Left lung (tissue), 10 donors: ENCODE data around the gene FHIT. TPM values are rescaled to one million over a fixed set of nuclear protein-coding genes. Genes with fewer than 3 reads are reported as not detected.

ENCODE experiments used
- ATAC-seq: fragments of 200-7000 bp; cut with Tn5 transposase; one replicate; pipeline ENCODE4 v1.9.1; 2020; ENCODE audit warnings: moderate library complexity
- DNase-seq, 4 donors: peaks; one replicate each; pipeline ENCODE4 v3.0.0-alpha.2; 2013 to 2020
- H3K27ac ChIP-seq, 2 donors: fragments of 200-600 bp; sonication (generic) in 1 of 2; one replicate each; pipeline versions ENCODE4 v1.5.0 to v1.8.0; 2020 to 2021
- H3K27me3 ChIP-seq, 2 donors: fragments of 200-600 bp; sonication (generic) in 1 of 2; one replicate each; pipeline versions ENCODE4 v1.5.0 to v1.8.0; 2020 to 2021
- H3K36me3 ChIP-seq, 2 donors: fragments of 200-600 bp; sonication (generic) in 1 of 2; one replicate each; pipeline versions ENCODE4 v1.5.0 to v1.8.0; 2020 to 2021
- H3K4me1 ChIP-seq, 2 donors: fragments of 200-600 bp; one replicate each; pipeline ENCODE4 v1.8.0; 2021
- H3K4me3 ChIP-seq, 2 donors: fragments of 200-600 bp; sonication (generic) in 1 of 2; one replicate each; pipeline versions ENCODE4 v1.5.0 to v1.8.0; 2020 to 2021; ENCODE audit warnings: mild to moderate bottlenecking in 1 of 2
- H3K9me3 ChIP-seq, 2 donors: fragments of 200-600 bp; sonication (generic) in 1 of 2; one replicate each; pipeline versions ENCODE4 v1.5.0 to v1.8.0; 2020 to 2021
- intact Hi-C, 2 donors: fragments of 100-400 bp; cut with DNase I; formaldehyde crosslinking; loops; one replicate each; pipeline versions ENCODE4 v1.11.2 to v1.14.2; 2022
- polyA plus RNA-seq, 6 donors: library from polyadenylated mRNA; unstranded; fragments of 120-200 nt; gene quantifications; one replicate each; pipeline ENCODE4 v1.2.1, GENCODE V29; 2013; ENCODE audit not compliant: insufficient read length in 6 of 6
- total RNA-seq, 2 donors: library from RNA; stranded (reverse); fragmentation: NEBNext Ultra II Directional; extraction: Animal tissue kit (Norgen Biotek cat#: 25700); gene quantifications; one replicate each; pipeline ENCODE4 v1.2.1, GENCODE V29; 2021
- TF ChIP-seq, protein P1 (sequence below), 2 donors: fragments of 200-600 bp; sonication (generic) in 1 of 2; IDR thresholded peaks; one replicate each; pipeline versions ENCODE4 v1.5.0 to v1.8.0; 2021; ENCODE audit warnings: antibody characterized with exemption in 2 of 2
- donor health status: DM: no; HTN: yes; CAD: no.
- donor health status: DM: no; HTN: no; CAD: no.

FHIT gene
- total and polyA plus RNA-seq, 8 donors: 8.5 to 16.3 (median 9.7) TPM

GRCh38 chr3:59867185-59868002, 1383.9 kb downstream of the FHIT start:
- H3K27me3 ChIP-seq: no peaks in the 10 kb centered on the region
- H3K36me3 ChIP-seq: no peaks in the 10 kb centered on the region
- no peaks in the 10 kb centered on the region for H3K4me1 ChIP-seq
- TF ChIP-seq, protein P1, sequence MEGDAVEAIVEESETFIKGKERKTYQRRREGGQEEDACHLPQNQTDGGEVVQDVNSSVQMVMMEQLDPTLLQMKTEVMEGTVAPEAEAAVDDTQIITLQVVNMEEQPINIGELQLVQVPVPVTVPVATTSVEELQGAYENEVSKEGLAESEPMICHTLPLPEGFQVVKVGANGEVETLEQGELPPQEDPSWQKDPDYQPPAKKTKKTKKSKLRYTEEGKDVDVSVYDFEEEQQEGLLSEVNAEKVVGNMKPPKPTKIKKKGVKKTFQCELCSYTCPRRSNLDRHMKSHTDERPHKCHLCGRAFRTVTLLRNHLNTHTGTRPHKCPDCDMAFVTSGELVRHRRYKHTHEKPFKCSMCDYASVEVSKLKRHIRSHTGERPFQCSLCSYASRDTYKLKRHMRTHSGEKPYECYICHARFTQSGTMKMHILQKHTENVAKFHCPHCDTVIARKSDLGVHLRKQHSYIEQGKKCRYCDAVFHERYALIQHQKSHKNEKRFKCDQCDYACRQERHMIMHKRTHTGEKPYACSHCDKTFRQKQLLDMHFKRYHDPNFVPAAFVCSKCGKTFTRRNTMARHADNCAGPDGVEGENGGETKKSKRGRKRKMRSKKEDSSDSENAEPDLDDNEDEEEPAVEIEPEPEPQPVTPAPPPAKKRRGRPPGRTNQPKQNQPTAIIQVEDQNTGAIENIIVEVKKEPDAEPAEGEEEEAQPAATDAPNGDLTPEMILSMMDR (IDR thresholded peaks at IDR 0.05): no peak
- H3K27ac ChIP-seq: no peak overlapping the region
- H3K9me3 ChIP-seq: no peaks in the 10 kb centered on the region
- DNase-seq: no peak
- no peak overlapping the region for H3K4me3 ChIP-seq
- no peak for ATAC-seq
- intact Hi-C loops: no loop called here

- H3K27me3 ChIP-seq: no peaks in the 10 kb centered on the region
- H3K27ac ChIP-seq: no peak overlapping the region
- no peaks in the 10 kb centered on the region for H3K4me1 ChIP-seq
- no peak overlapping the region for H3K4me3 ChIP-seq
- no peaks in the 10 kb centered on the region for H3K9me3 ChIP-seq
- DNase-seq (no peak), ATAC-seq (no peak)
- no peaks in the 10 kb centered on the region for H3K36me3 ChIP-seq
- TF ChIP-seq, protein P1 (IDR thresholded peaks at IDR 0.05): no peak
- intact Hi-C loops: no loop called here
Measured at GRCh38 chr3:59866076-59866475, 1385.2 kb downstream of the FHIT start.

DNA sequence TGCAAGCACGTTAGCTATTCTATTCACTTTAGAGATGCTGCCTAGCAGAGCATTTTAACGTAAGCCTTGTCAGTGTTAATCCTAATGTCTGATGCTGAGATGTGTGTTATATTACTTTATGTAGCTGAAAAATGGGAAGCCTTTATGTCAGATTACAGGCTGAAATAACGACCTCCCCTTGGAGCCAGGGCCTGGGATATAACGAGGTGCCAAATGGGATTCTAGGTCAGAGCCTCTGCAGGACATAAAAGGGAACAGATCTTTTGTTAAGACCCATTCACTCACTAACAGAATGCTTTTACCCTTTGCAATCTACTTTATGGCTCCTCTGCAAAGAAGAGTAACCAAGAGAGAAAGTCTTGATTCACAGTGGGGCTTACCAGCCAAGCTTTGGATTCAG, 1385.9 kb downstream of the FHIT start:
- Histone ChIP-seq H3K4me1 (no peaks in the 10 kb centered on the region), H3K36me3 (no peaks in the 10 kb centered on the region), H3K27ac (no peak overlapping the region), H3K9me3 (no peaks in the 10 kb centered on the region), H3K27me3 (no peaks in the 10 kb centered on the region), H3K4me3 (no peak overlapping the region)
- TF ChIP-seq, protein P1 (IDR thresholded peaks at IDR 0.05): no peak
- intact Hi-C loops: no loop called here
- no peak for ATAC-seq
- DNase-seq: no peak

- H3K27me3 ChIP-seq: no peaks in the 10 kb centered on the region
- no peak for DNase-seq
- H3K9me3 ChIP-seq: no peaks in the 10 kb centered on the region
- no peak for ATAC-seq
- H3K27ac ChIP-seq: no peak overlapping the region
- no peak overlapping the region for H3K4me3 ChIP-seq
- H3K36me3 ChIP-seq: no peaks in the 10 kb centered on the region
- intact Hi-C loops: loop anchor here in 1 of 2 donors (5.0 kb wide), 1 partner anchor 285 kb away; no protein-coding TSS in a partner anchor
- no peaks in the 10 kb centered on the region for H3K4me1 ChIP-seq
- TF ChIP-seq, protein P1 (IDR thresholded peaks at IDR 0.05): no peak
Measured at GRCh38 chr3:59862686-59863085, 1388.6 kb downstream of the FHIT start.

GRCh38 chr3:59857589-59858346, 1393.5 kb downstream of the FHIT start:
- Histone ChIP-seq H3K9me3 (no peaks in the 10 kb centered on the region), H3K27me3 (no peaks in the 10 kb centered on the region), H3K4me3 (no peak overlapping the region), H3K36me3 (no peaks in the 10 kb centered on the region), H3K27ac (no peak overlapping the region), H3K4me1 (no peaks in the 10 kb centered on the region)
- intact Hi-C loops: no loop called here
- TF ChIP-seq, protein P1 (IDR thresholded peaks at IDR 0.05): peak; percentile 85 to 96
- ATAC-seq (peak; percentile 100), DNase-seq (peak; percentile 67 to 86 (median 80))
